SU-DHL-6 (cell line): Measurements from ENCODE around the gene MAP2K5.

Source experiments
- H2AFZ ChIP-seq: fragments of 200-600 bp; sonication (generic); 2 replicates; pipeline ENCODE4 v1.6.1; 2014; ENCODE audit warnings: low read depth, mild to moderate bottlenecking, moderate library complexity, mixed read lengths, antibody characterized with exemption, low read length; ENCODE audit not compliant: severe bottlenecking
- H3F3A ChIP-seq: fragments of 200-600 bp; shearing (Covaris generic); 2 replicates; pipeline ENCODE4 v1.6.0; 2016; ENCODE audit warnings: antibody characterized with exemption, mild to moderate bottlenecking; ENCODE audit not compliant: insufficient read depth
- H3K27ac ChIP-seq: fragments of 200-600 bp; sonication (generic); 2 replicates; pipeline ENCODE4 v1.5.1; 2016; ENCODE audit warnings: low read depth, mild to moderate bottlenecking, low read length, moderate library complexity, mixed read lengths
- H3K27me3 ChIP-seq: fragments of 200-600 bp; sonication (generic), shearing (Covaris generic); 2 replicates; pipeline ENCODE4 v1.6.0; 2014; ENCODE audit warnings: mild to moderate bottlenecking, low read length
- H3K36me3 ChIP-seq: fragments of 200-600 bp; sonication (generic); 2 replicates; pipeline ENCODE4 v1.6.1; 2014; ENCODE audit warnings: mild to moderate bottlenecking, low read length, mixed read lengths
- H3K4me2 ChIP-seq: fragments of 300-600, 200-600 bp; shearing (Covaris generic), sonication (generic); 2 replicates; pipeline ENCODE4 v1.6.0; 2014; ENCODE audit warnings: low read length, low read depth, mild to moderate bottlenecking; ENCODE audit not compliant: poor library complexity, severe bottlenecking
- H3K4me3 ChIP-seq: fragments of 200-600 bp; sonication (generic); 2 replicates; pipeline ENCODE4 v1.5.1; 2014; ENCODE audit warnings: antibody characterized with exemption, low read length, mild to moderate bottlenecking, mixed read lengths; ENCODE audit not compliant: insufficient read depth, poor library complexity, severe bottlenecking
- H3K79me2 ChIP-seq: fragments of 200-600 bp; sonication (generic); 2 replicates; pipeline ENCODE4 v1.6.1; 2014; ENCODE audit warnings: mild to moderate bottlenecking, low read length, moderate library complexity; ENCODE audit not compliant: insufficient read depth
- H3K9ac ChIP-seq: fragments of 200-600 bp; sonication (generic); 2 replicates; pipeline ENCODE4 v1.7.0; 2014; ENCODE audit warnings: mild to moderate bottlenecking, low read length
- H3K9me2 ChIP-seq: fragments of 200-600 bp; sonication (generic); replicated peaks from 2 replicates; pipeline ENCODE4 v1.6.1; 2014; ENCODE audit warnings: low read length; ENCODE audit not compliant: insufficient read depth
- H3K9me3 ChIP-seq: fragments of 200-600 bp; sonication (generic); 2 replicates; pipeline ENCODE4 v1.6.1; 2014; ENCODE audit warnings: low read length, mixed read lengths; ENCODE audit not compliant: insufficient read depth
- H4K20me1 ChIP-seq: fragments of 200-600 bp; sonication (generic); 2 replicates; pipeline ENCODE4 v1.6.1; 2014; ENCODE audit warnings: low read depth, mild to moderate bottlenecking, antibody characterized with exemption, low read length, moderate library complexity, mixed read lengths
- CTCF ChIP-seq: fragments of 200-600 bp; sonication (generic); IDR thresholded peaks from one replicate; pipeline ENCODE4 v1.5.1; 2017; ENCODE audit warnings: antibody characterized with exemption, mild to moderate bottlenecking, low read length, moderate library complexity; ENCODE audit not compliant: insufficient read depth, poor library complexity, severe bottlenecking
- EZH2phosphoT487 ChIP-seq: fragments of 200-600 bp; sonication (generic), shearing (Covaris generic); conservative IDR thresholded peaks from 2 replicates; pipeline ENCODE4 v1.6.1; 2018; ENCODE audit warnings: mild to moderate bottlenecking, antibody characterized with exemption, low read length, moderate library complexity, mixed read lengths

MAP2K5 gene

GRCh38 chr15:67674983-67675382 lies 132.5 kb downstream of the MAP2K5 start:
- no peak overlapping the region for H3K4me2 ChIP-seq
- no peak overlapping the region for H3K9ac ChIP-seq
- no peaks in the 10 kb centered on the region for H3K9me3 ChIP-seq
- no peaks in the 10 kb centered on the region for H3K36me3 ChIP-seq
- no peaks in the 10 kb centered on the region for H3K79me2 ChIP-seq
- no peaks in the 10 kb centered on the region for H4K20me1 ChIP-seq
- no peak overlapping the region for H3K4me3 ChIP-seq
- H2AFZ ChIP-seq: no peak overlapping the region
- H3K27me3 ChIP-seq: no peaks in the 10 kb centered on the region
- H3F3A ChIP-seq: no peaks in the 10 kb centered on the region
- no peak overlapping the region for H3K27ac ChIP-seq
- H3K9me2 ChIP-seq: no peaks in the 10 kb centered on the region
- TF ChIP-seq EZH2phosphoT487 (no peak), CTCF (no peak)

- Histone ChIP-seq H3K4me3 (no peak overlapping the region), H3K4me2 (no peak overlapping the region), H2AFZ (no peak overlapping the region), H3K27me3 (no peaks in the 10 kb centered on the region), H3K9ac (no peak overlapping the region), H3K27ac (no peak overlapping the region), H3K36me3 (no peaks in the 10 kb centered on the region), H3K9me2 (no peaks in the 10 kb centered on the region), H3K9me3 (no peaks in the 10 kb centered on the region), H4K20me1 (no peaks in the 10 kb centered on the region), H3K79me2 (no peaks in the 10 kb centered on the region), H3F3A (no peaks in the 10 kb centered on the region)
- TF ChIP-seq EZH2phosphoT487 (no peak), CTCF (no peak)
These were observed 135.6 kb downstream of the MAP2K5 start for GRCh38 chr15:67678089-67678488.

GRCh38 chr15:67678993-67679392 lies 136.5 kb downstream of the MAP2K5 start:
- Histone ChIP-seq H3F3A (no peaks in the 10 kb centered on the region), H3K36me3 (no peaks in the 10 kb centered on the region), H3K27ac (no peak overlapping the region), H3K79me2 (no peaks in the 10 kb centered on the region), H3K9ac (no peak overlapping the region), H3K27me3 (no peaks in the 10 kb centered on the region), H3K9me3 (peaks cover 6% of the 10 kb centered on the region; the same call in 1 of the 2 replicates), H2AFZ (no peak overlapping the region), H3K9me2 (no peaks in the 10 kb centered on the region), H3K4me2 (no peak overlapping the region), H3K4me3 (no peak overlapping the region), H4K20me1 (no peaks in the 10 kb centered on the region)
- TF ChIP-seq EZH2phosphoT487 (no peak), CTCF (no peak)

GRCh38 chr15:67680641-67681040 lies 138.1 kb downstream of the MAP2K5 start:
- Histone ChIP-seq H3K4me2 (no peak overlapping the region), H3K9ac (no peak overlapping the region)

More at GRCh38 chr15:67680641-67681040, 138.1 kb downstream of the MAP2K5 start:
- TF ChIP-seq EZH2phosphoT487: no peak
- TF ChIP-seq CTCF: no peak
- H4K20me1 ChIP-seq: no peaks in the 10 kb centered on the region
- H3K9me2 ChIP-seq: no peaks in the 10 kb centered on the region
- no peaks in the 10 kb centered on the region for H3K27me3 ChIP-seq
- H3K79me2 ChIP-seq: no peaks in the 10 kb centered on the region
- no peak overlapping the region for H3K4me3 ChIP-seq
- H2AFZ ChIP-seq: no peak overlapping the region
- peaks cover 16% of the 10 kb centered on the region; the same call in 1 of the 2 replicates for H3K9me3 ChIP-seq
- H3K36me3 ChIP-seq: no peaks in the 10 kb centered on the region
- H3F3A ChIP-seq: no peaks in the 10 kb centered on the region
- no peak overlapping the region for H3K27ac ChIP-seq
